HepG2 (cell line): Measurements from ENCODE around the gene HMGB4.

Source experiments
- EZH2 ChIP-seq: conservative IDR thresholded peaks from 2 replicates; pipeline ENCODE4 v1.6.1; 2012; ENCODE audit warnings: mild to moderate bottlenecking, low read depth, low read length, moderate library complexity
- GABPB1 ChIP-seq: IDR thresholded peaks from 2 replicates; pipeline ENCODE4 v1.6.1; 2016; ENCODE audit warnings: mild to moderate bottlenecking, missing genetic modification reagents, moderate library complexity, missing compliant biosample characterization
- NFE2L2 ChIP-seq: fragments of 150-350 bp; IDR thresholded peaks from 2 replicates; pipeline ENCODE4 v1.6.1; 2014; ENCODE audit warnings: low read length
- TCF12 ChIP-seq, 2 experiments: fragments of 450-650 bp in 1 of 2; sonication (generic) in 1 of 2; formaldehyde crosslinking in 1 of 2; IDR thresholded peaks; 2 replicates each; pipeline versions ENCODE4 v1.6.1 to v1.8.0; 2017 to 2022; ENCODE audit warnings: antibody characterized with exemption in 1 of 2, mild to moderate bottlenecking in 1 of 2, missing genetic modification reagents in 1 of 2, moderate library complexity in 1 of 2
- TEAD3 ChIP-seq: optimal IDR thresholded peaks from 2 replicates; pipeline ENCODE3; 2016; ENCODE audit warnings: borderline replicate concordance
- ZNF17 ChIP-seq: sonication (generic); formaldehyde crosslinking; IDR thresholded peaks from 2 replicates; pipeline ENCODE4 v1.5.0; 2020; ENCODE audit warnings: mild to moderate bottlenecking, missing genetic modification reagents
- ZNF18 ChIP-seq: sonication (generic); formaldehyde crosslinking; IDR thresholded peaks from 2 replicates; pipeline ENCODE4 v1.8.0; 2022; ENCODE audit warnings: mild to moderate bottlenecking, missing genetic modification reagents; ENCODE audit not compliant: insufficient replicate concordance
- ZNF512 ChIP-seq: sonication (generic); formaldehyde crosslinking; IDR thresholded peaks from 2 replicates; pipeline ENCODE4 v1.4.0; 2020; ENCODE audit warnings: mild to moderate bottlenecking, missing genetic modification reagents
- TF ChIP-seq, protein P1 (sequence below): sonication (generic); formaldehyde crosslinking; conservative IDR thresholded peaks from 2 replicates; pipeline ENCODE4 v1.4.0; 2020; ENCODE audit warnings: missing genetic modification reagents
- TF ChIP-seq, protein P2 (sequence below): sonication (generic); formaldehyde crosslinking; IDR thresholded peaks from 2 replicates; pipeline ENCODE4 v1.5.0; 2020; ENCODE audit warnings: mild to moderate bottlenecking, missing genetic modification reagents, moderate library complexity

DNA sequence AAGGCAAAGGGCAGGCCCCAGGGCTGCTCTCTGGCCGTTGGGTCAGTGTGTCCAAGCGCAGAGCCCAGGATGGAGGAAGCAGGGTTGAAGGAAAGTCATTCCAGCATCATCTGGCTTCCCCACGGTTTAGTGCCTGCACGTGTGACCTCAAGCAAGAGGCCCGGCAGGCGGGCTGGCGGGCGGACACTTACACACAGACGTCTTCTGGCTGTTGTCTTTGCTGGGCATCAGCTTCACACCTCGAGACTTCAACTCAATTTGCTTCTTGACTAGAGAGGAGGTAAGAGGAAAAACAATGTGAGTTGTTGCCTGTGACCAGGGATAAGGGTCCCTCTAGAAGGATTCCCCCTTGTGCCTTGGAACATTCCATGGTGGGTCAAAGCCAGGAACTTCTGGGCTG is 38.4 kb upstream of the HMGB4 start:
- no peak for TF ChIP-seq TEAD3 (CRISPR knock-in tag)
- no peak for TF ChIP-seq TCF12 (IDR thresholded peaks at IDR 0.05)
- TF ChIP-seq TCF12 (CRISPR knock-in tag; IDR thresholded peaks at IDR 0.05), result no peak
- TF ChIP-seq GABPB1 (CRISPR knock-in tag), result no peak
- no peak for TF ChIP-seq NFE2L2
- no peak for TF ChIP-seq ZNF17 (CRISPR knock-in tag)
- TF ChIP-seq, protein P1, sequence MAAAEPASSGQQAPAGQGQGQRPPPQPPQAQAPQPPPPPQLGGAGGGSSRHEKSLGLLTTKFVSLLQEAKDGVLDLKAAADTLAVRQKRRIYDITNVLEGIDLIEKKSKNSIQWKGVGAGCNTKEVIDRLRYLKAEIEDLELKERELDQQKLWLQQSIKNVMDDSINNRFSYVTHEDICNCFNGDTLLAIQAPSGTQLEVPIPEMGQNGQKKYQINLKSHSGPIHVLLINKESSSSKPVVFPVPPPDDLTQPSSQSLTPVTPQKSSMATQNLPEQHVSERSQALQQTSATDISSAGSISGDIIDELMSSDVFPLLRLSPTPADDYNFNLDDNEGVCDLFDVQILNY (CRISPR knock-in tag), result no peak
- TF ChIP-seq, protein P2, sequence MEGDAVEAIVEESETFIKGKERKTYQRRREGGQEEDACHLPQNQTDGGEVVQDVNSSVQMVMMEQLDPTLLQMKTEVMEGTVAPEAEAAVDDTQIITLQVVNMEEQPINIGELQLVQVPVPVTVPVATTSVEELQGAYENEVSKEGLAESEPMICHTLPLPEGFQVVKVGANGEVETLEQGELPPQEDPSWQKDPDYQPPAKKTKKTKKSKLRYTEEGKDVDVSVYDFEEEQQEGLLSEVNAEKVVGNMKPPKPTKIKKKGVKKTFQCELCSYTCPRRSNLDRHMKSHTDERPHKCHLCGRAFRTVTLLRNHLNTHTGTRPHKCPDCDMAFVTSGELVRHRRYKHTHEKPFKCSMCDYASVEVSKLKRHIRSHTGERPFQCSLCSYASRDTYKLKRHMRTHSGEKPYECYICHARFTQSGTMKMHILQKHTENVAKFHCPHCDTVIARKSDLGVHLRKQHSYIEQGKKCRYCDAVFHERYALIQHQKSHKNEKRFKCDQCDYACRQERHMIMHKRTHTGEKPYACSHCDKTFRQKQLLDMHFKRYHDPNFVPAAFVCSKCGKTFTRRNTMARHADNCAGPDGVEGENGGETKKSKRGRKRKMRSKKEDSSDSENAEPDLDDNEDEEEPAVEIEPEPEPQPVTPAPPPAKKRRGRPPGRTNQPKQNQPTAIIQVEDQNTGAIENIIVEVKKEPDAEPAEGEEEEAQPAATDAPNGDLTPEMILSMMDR, result no peak
- TF ChIP-seq ZNF18 (CRISPR knock-in tag), result no peak
- no peak for TF ChIP-seq ZNF512 (CRISPR knock-in tag)
- TF ChIP-seq EZH2, result no peak
